H1 (cell line): ENCODE data around the gene SHOX. TPM values are rescaled to one million over a fixed set of nuclear protein-coding genes. Genes with fewer than 3 reads are reported as not detected.

Experiments used
- CTCF ChIA-PET: fragments of 300-600 bp; sonication (Branson Sonifier 250); formaldehyde crosslinking; loops from one replicate; lab custom pipeline; 2021; ENCODE audit not compliant: partially characterized antibody; lab: Charles Lee
- POLR2A ChIA-PET: fragments of 300-600 bp; sonication (Branson Sonifier 250); formaldehyde crosslinking; loops from one replicate; lab custom pipeline; 2021; ENCODE audit warnings: inconsistent platforms; ENCODE audit not compliant: partially characterized antibody; lab: Charles Lee
- DNase-seq, 2 experiments: peaks; one replicate each; pipeline versions ENCODE4 v3.0.0 to v3.0.0-alpha.2; 2010 to 2022; ENCODE audit warnings: low spot score in 2 of 2, low read depth in 1 of 2, mixed read lengths in 1 of 2
- FAIRE-seq: peaks from 2 replicates; lab custom pipeline; 2011; peaks lifted over from hg19 to GRCh38; lab: Jason Lieb, UNC
- H2AFZ ChIP-seq: 2 replicates; pipeline ENCODE4 v1.8.1; 2012; ENCODE audit warnings: low read length, inconsistent platforms
- H2AK5ac ChIP-seq: 2 replicates; pipeline ENCODE4 v1.6.1; 2013; ENCODE audit warnings: low read depth, low read length
- H2BK120ac ChIP-seq: replicated peaks from 2 replicates; pipeline ENCODE3; 2013; ENCODE audit warnings: low read depth, low read length, inconsistent platforms
- H2BK12ac ChIP-seq: 2 replicates; pipeline ENCODE4 v1.6.1; 2013; ENCODE audit warnings: low read depth, low read length
- H2BK15ac ChIP-seq: 2 replicates; pipeline ENCODE4 v1.6.1; 2013; ENCODE audit warnings: low read length
- H2BK20ac ChIP-seq: 2 replicates; pipeline ENCODE4 v1.6.1; 2013; ENCODE audit warnings: low read length
- H2BK5ac ChIP-seq: 2 replicates; pipeline ENCODE4 v1.6.1; 2013; ENCODE audit warnings: low read depth, low read length
- H3K14ac ChIP-seq: 2 replicates; pipeline ENCODE4 v1.6.1; 2013; ENCODE audit warnings: inconsistent platforms; ENCODE audit not compliant: insufficient read length
- H3K18ac ChIP-seq: 2 replicates; pipeline ENCODE4 v1.6.1; 2013; ENCODE audit warnings: low read length; ENCODE audit errors: extremely low read depth
- H3K23ac ChIP-seq: 2 replicates; pipeline ENCODE4 v1.6.1; 2013; ENCODE audit warnings: inconsistent platforms; ENCODE audit not compliant: insufficient read length
- H3K23me2 ChIP-seq: 2 replicates; pipeline ENCODE4 v1.6.1; 2013; ENCODE audit warnings: low read depth, low read length
- H3K27ac ChIP-seq: 2 replicates; pipeline ENCODE4 v1.6.1; 2011; ENCODE audit warnings: low read depth, low read length, inconsistent platforms
- H3K27me3 ChIP-seq, 4 experiments: replicated peaks in 1 of 4; 1 replicate in 1 of 4; 2 replicates in 3 of 4; pipeline versions ENCODE4 v1.6.1 to v1.8.1; 2011 to 2013; ENCODE audit warnings: low read length in 3 of 4, mild to moderate bottlenecking in 3 of 4, inconsistent platforms in 2 of 4, mixed read lengths in 2 of 4, moderate library complexity in 1 of 4; ENCODE audit not compliant: control insufficient read depth in 3 of 4, insufficient read depth in 3 of 4; ENCODE audit errors: extremely low read depth in 1 of 4
- H3K36me3 ChIP-seq, 4 experiments: 2 replicates each; pipeline versions ENCODE4 v1.6.1 to v1.8.1; 2011 to 2013; ENCODE audit warnings: mild to moderate bottlenecking in 4 of 4, low read length in 3 of 4, moderate library complexity in 2 of 4, control low read depth in 1 of 4, inconsistent platforms in 1 of 4; ENCODE audit not compliant: insufficient read depth in 4 of 4, control insufficient read depth in 2 of 4
- H3K4ac ChIP-seq: replicated peaks from 2 replicates; pipeline ENCODE3; 2013; ENCODE audit warnings: low read length, low read depth, mixed read lengths, inconsistent platforms; ENCODE audit not compliant: insufficient read length
- H3K4me1 ChIP-seq, 4 experiments: replicated peaks in 1 of 4; 1 replicate in 1 of 4; 2 replicates in 3 of 4; pipeline versions ENCODE4 v1.6.1 to v1.8.1; 2011 to 2013; ENCODE audit warnings: low read length in 3 of 4, inconsistent platforms in 2 of 4, mixed read lengths in 1 of 4; ENCODE audit not compliant: insufficient read depth in 4 of 4, control insufficient read depth in 3 of 4
- H3K4me2 ChIP-seq, 2 experiments: 2 replicates each; pipeline versions ENCODE4 v1.6.1 to v1.8.1; 2011 to 2013; ENCODE audit warnings: low read depth in 2 of 2, low read length in 2 of 2, control low read depth in 1 of 2, inconsistent platforms in 1 of 2, mild to moderate bottlenecking in 1 of 2; ENCODE audit not compliant: insufficient read depth in 1 of 2
- H3K4me3 ChIP-seq, 4 experiments: fragments of 200-600, 300-600 bp in 1 of 4; sonication (generic), shearing (Covaris generic), sonication (Bioruptor Twin) in 1 of 4; 2 replicates each; pipeline versions ENCODE4 v1.5.1 to v1.8.1; 2011 to 2016; ENCODE audit warnings: low read length in 4 of 4, low read depth in 3 of 4, control low read depth in 2 of 4, inconsistent platforms in 2 of 4, mild to moderate bottlenecking in 2 of 4, mixed read lengths in 1 of 4, moderate library complexity in 1 of 4; ENCODE audit not compliant: insufficient read depth in 2 of 4; ENCODE audit errors: extremely low read depth in 1 of 4
- H3K56ac ChIP-seq: replicated peaks from 2 replicates; pipeline ENCODE3; 2013; ENCODE audit warnings: low read depth, mild to moderate bottlenecking, mixed read lengths, low read length, inconsistent platforms; ENCODE audit not compliant: insufficient read length
- H3K79me1 ChIP-seq: 2 replicates; pipeline ENCODE4 v1.6.1; 2013; ENCODE audit warnings: low read depth, low read length, control low read depth
- H3K79me2 ChIP-seq, 2 experiments: 2 replicates each; pipeline versions ENCODE4 v1.6.1 to v1.8.1; 2012 to 2013; ENCODE audit warnings: low read length in 2 of 2, mild to moderate bottlenecking in 2 of 2, inconsistent platforms in 1 of 2; ENCODE audit not compliant: insufficient read depth in 2 of 2, control insufficient read depth in 1 of 2
- H3K9ac ChIP-seq, 4 experiments: replicated peaks in 1 of 4; 1 replicate in 1 of 4; 2 replicates in 3 of 4; pipeline versions ENCODE4 v1.6.1 to v1.8.1; 2011 to 2013; ENCODE audit warnings: low read depth in 3 of 4, low read length in 3 of 4, control low read depth in 2 of 4, mild to moderate bottlenecking in 2 of 4, moderate library complexity in 2 of 4, inconsistent platforms in 1 of 4; ENCODE audit errors: extremely low read depth in 1 of 4
- H3K9me3 ChIP-seq, 2 experiments: 2 replicates each; pipeline versions ENCODE4 v1.6.1 to v1.8.1; 2012 to 2013; ENCODE audit warnings: mild to moderate bottlenecking in 2 of 2, moderate library complexity in 2 of 2, control low read depth in 1 of 2, inconsistent platforms in 1 of 2, low read depth in 1 of 2, low read length in 1 of 2, mixed read lengths in 1 of 2; ENCODE audit not compliant: insufficient read depth in 2 of 2
- H4K20me1 ChIP-seq, 2 experiments: replicated peaks in 1 of 2; 2 replicates each; pipeline versions ENCODE3 to v1.8.1; 2011 to 2013; ENCODE audit warnings: inconsistent platforms in 2 of 2, low read length in 2 of 2, mild to moderate bottlenecking in 1 of 2; ENCODE audit not compliant: insufficient read depth in 2 of 2, control insufficient read depth in 1 of 2
- H4K5ac ChIP-seq: 2 replicates; pipeline ENCODE4 v1.6.1; 2013; ENCODE audit warnings: low read length, low read depth, mixed read lengths, inconsistent platforms; ENCODE audit not compliant: insufficient read length
- H4K8ac ChIP-seq: 2 replicates; pipeline ENCODE4 v1.8.0; 2013; ENCODE audit warnings: mild to moderate bottlenecking, moderate library complexity, low read length, inconsistent platforms; ENCODE audit not compliant: insufficient read depth; ENCODE audit errors: extremely low read depth
- H4K91ac ChIP-seq: replicated peaks from 2 replicates; pipeline ENCODE3; 2013; ENCODE audit warnings: low read length, mixed read lengths, inconsistent platforms; ENCODE audit not compliant: insufficient read length
- CEBPB ChIP-seq: IDR thresholded peaks from 2 replicates; pipeline ENCODE4 v1.6.1; 2012; ENCODE audit warnings: low read depth, low read length
- RNF2 ChIP-seq: fragments of 200-900, 300-1000 bp; sonication (generic); IDR thresholded peaks from 2 replicates; pipeline ENCODE4 v1.7.1; 2016; ENCODE audit warnings: borderline replicate concordance, low read depth, mild to moderate bottlenecking, antibody characterized with exemption, low read length; ENCODE audit not compliant: poor library complexity, severe bottlenecking; ENCODE audit errors: missing control alignments
- SAP30 ChIP-seq: fragments of 300-600 bp; sonication (generic); IDR thresholded peaks from 2 replicates; pipeline ENCODE4 v1.7.1; 2012; ENCODE audit warnings: low read length, moderate library complexity, mild to moderate bottlenecking, inconsistent platforms; ENCODE audit not compliant: insufficient read depth, insufficient replicate concordance
- TCF12 ChIP-seq: IDR thresholded peaks from 2 replicates; pipeline ENCODE4 v1.6.1; 2011; ENCODE audit warnings: low read depth, mild to moderate bottlenecking, low read length
- WGBS, 2 experiments: shearing (Covaris generic) in 1 of 2; methylation state at CpG; one replicate each; pipeline versions ENCODE4 v1.1.6 to v1.1.7; 2013 to 2015; ENCODE audit warnings: low lambda C conversion rate in 2 of 2, mixed read lengths in 2 of 2, inconsistent platforms in 1 of 2, low coverage in 1 of 2, missing lambda C conversion rate in 1 of 2; ENCODE audit not compliant: insufficient replicate concordance in 2 of 2, insufficient coverage in 1 of 2, insufficient read length in 1 of 2; ENCODE audit errors: extremely low coverage in 1 of 2, missing lambda C conversion rate in 1 of 2; 5-methylcytosine and 5-hydroxymethylcytosine counted together
- polyA plus RNA-seq, 7 experiments: library from polyadenylated mRNA; depleted of rRNA in 3 of 7; stranded (reverse) in 5 of 7; unstranded in 2 of 7; fragments of >200 nt in 5 of 7; fragments of 200-250 nt in 2 of 7; gene quantifications; 1 replicate in 5 of 7; 2 replicates in 1 of 7; 4 replicates in 1 of 7; pipeline versions ENCODE4 v1.2.1 to v1.2.3, GENCODE V29; 2011 to 2013; ENCODE audit warnings: missing spikeins in 2 of 7, mixed read lengths in 2 of 7
- total RNA-seq: library from RNA; stranded (reverse); fragmentation: NEBNext Ultra II Directional; extraction: Animal tissue kit (Norgen Biotek cat#: 25700); gene quantifications from 2 replicates; pipeline ENCODE4 v1.2.1, GENCODE V29; 2021

Gene SHOX
- total and polyA plus RNA-seq, 2 of the 8 experiments (the other 6 are each of a cell fraction or from before 2014, with no cell fraction given): 0.05 to 0.15 TPM

DNA sequence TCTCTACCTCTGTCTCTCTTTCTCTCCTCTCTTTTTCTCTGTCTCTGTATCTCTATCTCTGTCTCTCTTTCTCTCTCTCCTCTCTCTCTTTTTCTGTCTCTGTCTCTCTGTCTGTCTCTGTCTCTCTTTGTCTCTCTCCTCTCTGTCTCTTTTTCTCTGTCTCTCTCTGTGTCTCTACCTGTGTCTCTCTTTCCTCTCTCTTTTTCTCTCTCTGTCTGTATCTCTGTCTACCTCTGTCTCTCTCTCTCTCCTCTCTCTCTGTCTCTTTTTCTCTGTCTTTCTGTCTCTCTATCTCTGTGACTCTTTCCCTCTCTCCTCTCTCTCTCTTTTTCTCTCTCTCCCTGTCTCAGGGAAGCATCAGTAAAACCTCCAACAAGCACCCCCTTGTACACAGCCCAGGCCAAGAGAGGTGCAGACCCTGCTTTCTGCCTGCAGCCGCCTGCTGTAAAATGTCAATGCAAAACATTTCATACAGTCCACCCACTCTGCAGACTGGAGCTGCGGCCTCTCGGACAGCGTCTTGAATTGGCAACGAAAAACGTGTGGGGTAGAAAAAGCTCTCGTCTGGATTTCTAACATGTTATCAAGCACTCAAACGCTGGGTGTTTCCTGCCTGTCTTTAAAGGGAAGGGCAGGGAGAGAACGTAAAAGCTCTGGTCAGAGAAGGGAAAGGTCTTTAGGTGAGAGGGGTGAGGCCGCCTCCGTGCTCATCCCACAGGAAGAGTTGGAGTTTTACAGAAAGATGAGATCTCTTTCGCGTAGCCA, 3.7 kb upstream of the SHOX start:
- ChIA-PET CTCF (no interaction called here), POLR2A (no interaction called here)
- no peak for DNase-seq
- Histone ChIP-seq H3K36me3 (peaks cover 0 to 8% (median 0%) of the 10 kb centered on the region in 4 experiments; a peak in 1 of 8 replicates), H3K4me2 (peak overlapping the region; percentile 28 to 36; a peak in 2 of 4 replicates), H3K9me3 (no peaks in the 10 kb centered on the region), H3K4me1 (peaks cover 5 to 13% (median 10%) of the 10 kb centered on the region in 4 experiments), H2BK20ac (peak overlapping the region; percentile 86; the same call in 1 of the 2 replicates), H3K4ac (no peak overlapping the region), H3K23me2 (peaks cover 4% of the 10 kb centered on the region; the same call in 1 of the 2 replicates), H4K91ac (no peak overlapping the region), H3K9ac (no peak overlapping the region), H3K79me2 (no peaks in the 10 kb centered on the region), H4K20me1 (peaks cover 4% of the 10 kb centered on the region in 2 experiments), H2BK15ac (no peak overlapping the region), H4K5ac (no peak overlapping the region), H3K79me1 (no peaks in the 10 kb centered on the region), H2AFZ (no peak overlapping the region), H3K56ac (no peak overlapping the region), H2AK5ac (no peak overlapping the region), H3K27ac (no peak overlapping the region), H3K23ac (no peak overlapping the region), H3K4me3 (0 out of 8 replicates have a peak overlapping the region, but pooled peaks of 1 of the 4 experiments have one; percentile 3), H3K27me3 (peaks cover 57 to 94% (median 80%) of the 10 kb centered on the region in 4 experiments), H3K14ac (no peak overlapping the region), H2BK12ac (peak overlapping the region; percentile 97; the same call in 1 of the 2 replicates), H3K18ac (no peak overlapping the region; the same call in 1 of the 2 replicates), H2BK5ac (no peak overlapping the region), H4K8ac (no peak overlapping the region), H2BK120ac (no peak overlapping the region)
- FAIRE-seq: no peak
- TF ChIP-seq TCF12: no peak
- TF ChIP-seq CEBPB: no peak
- peak; percentile 94 for TF ChIP-seq RNF2
- no peak for TF ChIP-seq SAP30
- WGBS, 2 experiments: 14% methylated on average over 13 of the region's 13 CpGs; no CpG with 5 or more reads in 1 of the 2 experiments
